ENCODE data around the gene GALC.

GALC gene

DNA sequence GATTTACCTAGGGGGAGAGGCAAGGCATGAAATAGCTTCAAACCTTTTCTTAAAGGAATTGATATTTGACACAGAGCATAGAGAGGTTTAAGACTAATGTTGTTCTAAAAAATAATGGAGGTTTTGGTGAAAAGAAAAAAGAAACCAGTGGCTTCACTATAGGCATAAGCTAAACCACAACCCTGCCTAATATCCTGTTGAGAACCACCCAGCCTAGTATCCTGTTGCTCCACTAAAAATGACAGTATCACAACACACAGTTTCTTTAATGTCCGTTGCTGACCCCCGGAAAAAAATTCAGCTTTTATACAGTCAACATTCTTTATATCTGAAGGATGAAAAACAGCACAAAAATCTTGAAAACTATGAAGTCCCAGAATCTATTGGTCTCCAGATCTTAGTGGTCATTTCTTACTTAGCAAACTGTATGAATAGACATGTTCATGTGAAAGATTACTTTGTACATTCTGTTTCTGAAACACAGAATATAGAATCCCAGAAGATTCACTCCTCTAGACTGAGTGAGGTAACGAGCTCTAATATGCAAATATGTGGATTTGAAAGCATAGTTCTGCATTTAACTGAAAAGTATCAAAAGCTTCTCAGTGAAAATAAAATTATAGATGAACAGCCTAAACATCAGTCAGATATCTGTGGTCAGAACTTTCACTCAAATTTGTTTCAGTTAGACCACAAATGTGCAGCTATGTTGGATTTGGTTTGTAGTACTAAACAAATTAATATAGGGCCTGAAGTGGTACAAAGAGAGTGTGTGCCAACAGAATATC is 40.5 kb downstream of the GALC start:
- DNase-seq: no peak

DNA sequence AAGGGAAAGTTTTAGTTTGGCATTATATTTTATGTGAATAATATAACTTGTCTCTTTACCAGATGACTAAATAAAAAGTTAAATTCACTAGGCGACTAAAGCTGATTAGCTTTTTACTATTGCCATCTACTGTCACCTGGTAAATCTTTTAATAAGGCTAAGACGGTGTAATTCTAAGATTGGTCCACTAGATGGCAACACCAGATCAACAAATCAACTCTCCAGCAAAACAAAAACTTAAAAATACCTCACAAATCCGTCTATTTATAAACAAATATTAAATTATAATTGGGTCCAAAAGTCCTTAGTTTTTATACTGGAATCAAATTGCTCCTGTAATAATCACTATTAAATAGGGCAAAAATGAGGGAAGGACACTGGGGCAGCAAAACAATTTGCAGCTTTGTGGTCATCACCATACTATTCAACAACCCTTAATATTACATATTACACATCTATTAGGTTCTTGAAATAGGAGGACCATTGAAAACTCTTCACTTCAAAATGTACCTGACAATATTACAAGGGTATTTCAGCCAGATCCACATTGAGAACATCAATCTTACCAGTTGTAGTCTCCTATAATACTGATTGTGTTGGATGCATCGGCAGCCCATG is 47.9 kb downstream of the GALC start:
- no peak for DNase-seq

DNA sequence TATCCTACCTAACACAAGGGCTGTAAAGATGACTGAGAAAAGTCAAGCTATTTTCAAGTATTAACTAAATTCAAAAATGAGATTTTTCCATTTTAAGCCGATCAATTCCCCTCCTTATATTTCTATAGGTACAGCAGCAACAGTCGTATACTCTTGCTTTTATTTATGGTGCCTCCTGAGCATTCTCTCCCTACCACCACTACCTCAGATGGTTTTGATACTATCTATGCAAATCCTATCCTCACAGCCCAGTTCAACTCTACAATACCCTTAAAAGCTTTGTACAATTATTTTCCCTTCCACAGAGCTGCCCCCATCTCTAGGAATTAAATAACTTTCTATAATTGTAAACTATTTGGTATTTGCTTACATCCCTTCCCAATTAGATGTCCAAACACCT is 52.1 kb downstream of the GALC start:
- no peak for DNase-seq

DNA sequence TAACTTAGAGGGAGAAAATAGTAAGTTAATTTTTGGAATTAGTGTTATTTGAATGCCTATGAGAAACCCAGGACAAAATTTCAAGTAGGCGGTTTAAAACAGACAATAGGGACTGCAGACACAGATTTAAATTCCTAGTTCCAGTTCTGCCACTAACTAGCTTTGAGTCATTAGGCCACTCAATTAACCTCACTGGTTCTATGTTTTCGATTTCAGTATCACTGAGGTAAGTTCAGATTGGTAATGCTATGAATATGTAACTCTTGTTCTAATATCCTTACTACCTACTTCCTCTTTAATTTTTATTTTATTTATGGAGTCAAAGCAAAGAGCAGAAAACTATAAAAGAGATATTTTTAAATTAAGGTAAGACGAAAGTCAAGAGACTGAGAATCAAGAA is 52.6 kb downstream of the GALC start:
- DNase-seq: no peak

DNA sequence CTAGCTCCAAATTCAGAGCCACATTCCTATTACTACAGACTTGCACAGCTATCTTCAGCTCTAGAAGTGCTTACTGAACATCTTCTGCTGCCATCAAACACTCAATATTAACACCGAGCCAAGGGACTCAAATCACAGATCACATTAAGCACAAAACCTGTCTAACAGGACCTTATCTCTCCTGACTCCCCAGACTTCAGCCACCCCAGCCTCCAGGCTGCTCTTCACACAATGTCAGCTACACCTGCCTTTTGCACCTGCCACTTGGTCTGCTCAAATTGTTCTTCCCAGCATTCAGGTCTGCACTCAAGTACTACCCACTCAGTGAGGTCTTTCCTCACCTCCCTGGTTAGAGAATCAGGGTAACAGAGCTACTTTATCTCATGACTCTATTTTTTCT is 57.1 kb downstream of the GALC start:
- no peak for DNase-seq

DNA sequence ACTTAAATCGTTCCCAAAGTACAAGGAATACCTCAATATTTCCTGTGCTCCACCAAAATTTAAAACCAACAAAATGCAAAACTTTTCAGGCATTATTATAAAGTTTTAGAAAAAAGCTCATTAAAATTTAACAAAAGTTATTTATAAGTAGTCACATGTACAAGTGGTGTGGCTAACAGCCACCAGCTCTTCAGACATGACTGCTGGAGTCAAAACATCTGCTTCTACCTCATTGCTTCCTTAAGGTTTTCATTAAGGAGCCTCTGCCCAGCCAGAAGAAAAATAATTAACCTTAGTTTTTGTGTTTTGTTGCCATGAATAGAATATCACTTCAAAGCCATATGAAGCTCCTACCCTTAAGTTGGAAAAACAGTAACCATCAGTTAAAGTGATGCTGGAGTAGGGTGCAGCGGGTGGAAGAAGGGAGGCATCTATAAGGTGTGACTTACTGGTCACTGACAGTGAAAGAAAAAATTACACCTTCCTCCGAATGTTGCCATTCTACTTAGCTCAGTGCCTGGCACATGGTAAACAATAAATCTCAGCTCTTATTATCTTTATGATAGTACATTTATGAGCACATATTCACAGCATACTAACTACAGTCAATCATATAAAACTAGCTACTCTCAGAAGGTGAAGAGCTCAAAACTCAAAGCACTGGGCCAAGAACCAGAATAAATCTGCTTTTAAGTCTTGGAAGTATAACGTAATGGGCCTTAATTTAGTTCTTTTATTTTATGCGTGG is 57.7 kb downstream of the GALC start:
- no peak for DNase-seq

DNA sequence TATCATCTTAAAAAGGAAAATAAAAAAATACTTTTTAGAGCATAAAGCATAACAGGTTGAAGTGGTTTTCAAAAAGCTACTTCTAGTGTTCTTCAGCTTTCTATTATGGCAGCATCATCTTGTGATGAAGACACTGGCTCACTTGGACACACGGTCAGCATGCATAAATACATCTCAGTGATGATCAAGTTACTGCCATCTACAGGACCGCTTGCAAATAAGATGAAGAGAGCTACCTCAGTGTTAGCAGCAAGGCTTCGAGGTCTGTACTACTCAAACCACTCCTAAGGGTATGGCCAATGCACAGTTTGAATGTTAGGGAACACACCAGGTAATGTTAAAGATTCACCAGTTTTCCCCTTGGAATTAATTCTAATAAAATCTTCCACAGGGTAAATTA is 58.8 kb downstream of the GALC start:
- DNase-seq: no peak

DNA sequence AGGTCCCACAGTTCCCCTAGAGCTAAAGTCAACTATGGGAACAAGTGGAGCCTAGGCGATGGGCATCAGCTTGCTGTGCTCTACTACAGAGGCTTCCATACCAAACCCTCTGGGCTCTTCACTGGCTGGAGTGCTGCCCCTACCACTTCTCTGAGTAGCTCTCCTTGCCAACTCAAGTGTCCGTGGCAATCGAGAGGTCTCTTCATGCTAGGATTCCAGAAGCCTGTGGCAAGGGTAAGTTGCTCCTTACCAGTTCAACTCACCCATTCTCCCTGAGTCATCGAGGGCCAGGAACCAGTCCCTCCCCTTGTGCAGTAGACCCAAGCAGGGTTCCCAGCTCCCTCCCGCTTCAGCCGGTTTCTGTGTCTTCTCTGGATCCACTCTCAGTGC is 76.1 kb downstream of the GALC start:
- no peak for DNase-seq

DNA sequence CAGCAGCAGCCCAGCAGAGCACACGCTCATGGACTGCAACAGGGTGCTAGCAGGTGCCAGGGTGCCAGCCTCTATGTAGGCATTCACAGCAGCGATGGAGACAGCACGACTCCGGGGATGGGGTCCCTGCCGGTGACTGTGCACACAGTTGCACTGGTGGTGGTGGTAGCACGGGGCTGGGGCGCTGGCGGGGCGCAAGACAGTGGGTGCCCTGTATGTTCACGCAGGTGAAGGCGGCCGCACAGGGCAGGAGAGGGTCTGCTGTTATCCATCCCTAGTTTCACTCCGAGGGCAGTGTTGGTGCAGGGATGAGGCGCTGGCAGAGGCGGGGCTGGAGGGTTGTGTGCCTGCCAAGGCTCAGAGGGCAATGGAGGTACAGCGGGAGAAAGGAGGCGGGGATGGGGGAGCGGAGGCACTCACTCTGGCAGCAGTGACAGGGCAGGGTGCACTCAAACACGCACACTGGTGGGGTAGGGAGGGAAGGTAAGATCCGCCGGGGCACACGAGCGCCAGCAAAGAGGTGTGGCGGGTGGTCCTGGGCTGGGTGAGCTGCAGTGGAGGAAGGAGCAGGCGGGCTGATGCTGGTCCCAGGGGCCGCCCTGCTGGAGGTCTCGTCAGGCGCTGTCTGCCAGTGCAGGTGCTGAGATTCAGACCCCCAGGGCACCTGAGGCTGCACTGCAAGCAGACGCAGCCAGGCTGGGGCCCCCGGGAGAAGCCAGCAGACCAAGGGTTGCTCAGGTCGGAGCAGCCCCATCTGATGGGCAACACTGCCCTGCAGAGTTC is 76.7 kb downstream of the GALC start:
- no peak for DNase-seq

DNA sequence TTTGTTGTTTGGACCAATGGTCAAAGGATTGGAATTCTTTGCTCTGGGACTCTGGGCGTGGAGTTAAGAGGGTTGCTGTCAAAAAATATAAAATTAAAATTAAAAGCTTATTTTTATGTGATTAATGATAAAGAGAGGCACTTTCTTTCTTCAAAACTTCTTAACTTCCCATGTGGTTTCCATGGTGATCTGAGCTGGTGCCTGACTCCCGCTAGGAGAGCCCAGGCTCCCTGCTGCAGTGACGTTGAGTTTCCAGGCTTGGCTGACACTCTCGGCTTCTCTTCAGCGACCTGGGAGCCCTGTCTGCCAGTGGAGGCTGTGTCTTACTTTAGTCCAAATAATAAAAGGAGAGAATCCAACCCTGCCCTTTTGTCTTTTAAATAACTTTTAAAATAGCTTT is 84.4 kb downstream of the GALC start:
- no peak for DNase-seq

DNA sequence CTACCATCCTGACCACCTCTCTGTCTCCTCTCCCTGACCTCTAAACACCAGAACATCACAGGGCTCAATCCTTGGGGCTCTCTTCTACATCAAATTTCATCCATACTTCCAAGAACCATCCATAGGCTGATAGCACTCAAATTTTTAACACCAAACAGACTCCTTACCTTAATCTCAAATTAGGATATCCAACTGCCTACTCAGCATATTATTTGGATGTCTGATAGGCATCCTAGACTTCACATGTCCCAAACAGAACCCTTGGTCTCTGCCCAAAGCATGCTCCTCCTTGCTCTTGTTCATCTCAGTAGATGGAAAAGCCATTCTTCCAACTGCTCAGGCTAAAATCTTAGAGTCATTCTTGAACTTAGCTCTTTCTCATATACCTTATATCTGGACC is 91.3 kb downstream of the GALC start:
- DNase-seq: no peak

DNA sequence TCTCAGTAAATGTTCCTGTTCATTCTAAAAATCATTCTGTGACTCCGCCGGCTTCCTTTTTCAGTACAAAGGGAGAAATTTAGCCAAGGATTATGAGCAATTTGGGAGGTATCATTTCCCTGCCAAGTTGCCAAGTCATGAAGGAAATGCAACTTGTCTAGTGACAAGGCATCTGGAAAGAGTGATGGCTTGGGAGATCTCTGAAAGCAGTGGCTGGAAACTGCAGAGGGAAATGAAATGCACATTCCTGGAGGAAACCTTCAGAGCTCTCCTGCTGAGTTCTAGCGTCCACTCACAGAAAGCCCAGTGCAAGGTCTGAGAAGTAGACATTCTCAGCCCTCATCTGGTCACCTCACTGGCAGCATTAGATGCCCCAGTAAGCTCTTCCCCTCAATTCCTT is 91.7 kb downstream of the GALC start:
- no peak for DNase-seq

DNA sequence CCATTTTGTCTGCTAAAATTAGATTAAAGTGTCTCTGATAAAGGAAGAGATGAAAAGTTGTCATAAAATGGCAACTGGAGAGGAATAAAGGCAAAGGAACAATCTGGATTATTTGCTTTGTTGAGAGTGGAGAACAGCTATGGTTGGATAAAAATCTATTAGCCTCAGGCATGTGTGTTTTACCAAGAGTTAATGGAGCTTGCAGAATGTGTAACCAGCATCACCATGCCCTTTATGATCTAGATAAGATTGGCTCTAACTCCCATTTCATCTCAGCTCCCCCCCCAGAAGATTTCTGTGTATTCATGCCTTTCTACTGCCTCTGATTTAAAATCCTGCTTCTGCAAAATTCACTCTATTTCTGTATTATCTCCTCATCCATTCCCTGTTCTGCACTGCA is 93.8 kb downstream of the GALC start:
- DNase-seq: no peak

DNA sequence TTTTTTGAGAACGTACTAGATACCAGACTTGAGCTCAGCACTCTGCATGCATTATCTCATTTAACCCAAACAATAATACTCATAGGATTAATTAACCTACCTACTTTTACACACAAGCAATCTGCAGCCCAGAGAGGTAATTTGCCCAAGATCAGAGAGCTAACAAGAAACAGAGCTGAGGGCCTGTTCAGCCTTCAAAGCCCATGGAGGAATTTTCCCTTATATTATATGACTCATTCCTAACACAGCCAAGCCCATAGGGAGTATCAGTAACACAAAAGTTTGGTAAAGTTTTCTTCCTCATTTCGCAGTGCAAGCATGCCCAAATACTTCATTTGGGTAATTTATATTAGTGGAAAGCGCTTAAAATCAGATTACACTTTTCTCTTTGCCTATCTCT is 94.7 kb downstream of the GALC start:
- DNase-seq: no peak

DNA sequence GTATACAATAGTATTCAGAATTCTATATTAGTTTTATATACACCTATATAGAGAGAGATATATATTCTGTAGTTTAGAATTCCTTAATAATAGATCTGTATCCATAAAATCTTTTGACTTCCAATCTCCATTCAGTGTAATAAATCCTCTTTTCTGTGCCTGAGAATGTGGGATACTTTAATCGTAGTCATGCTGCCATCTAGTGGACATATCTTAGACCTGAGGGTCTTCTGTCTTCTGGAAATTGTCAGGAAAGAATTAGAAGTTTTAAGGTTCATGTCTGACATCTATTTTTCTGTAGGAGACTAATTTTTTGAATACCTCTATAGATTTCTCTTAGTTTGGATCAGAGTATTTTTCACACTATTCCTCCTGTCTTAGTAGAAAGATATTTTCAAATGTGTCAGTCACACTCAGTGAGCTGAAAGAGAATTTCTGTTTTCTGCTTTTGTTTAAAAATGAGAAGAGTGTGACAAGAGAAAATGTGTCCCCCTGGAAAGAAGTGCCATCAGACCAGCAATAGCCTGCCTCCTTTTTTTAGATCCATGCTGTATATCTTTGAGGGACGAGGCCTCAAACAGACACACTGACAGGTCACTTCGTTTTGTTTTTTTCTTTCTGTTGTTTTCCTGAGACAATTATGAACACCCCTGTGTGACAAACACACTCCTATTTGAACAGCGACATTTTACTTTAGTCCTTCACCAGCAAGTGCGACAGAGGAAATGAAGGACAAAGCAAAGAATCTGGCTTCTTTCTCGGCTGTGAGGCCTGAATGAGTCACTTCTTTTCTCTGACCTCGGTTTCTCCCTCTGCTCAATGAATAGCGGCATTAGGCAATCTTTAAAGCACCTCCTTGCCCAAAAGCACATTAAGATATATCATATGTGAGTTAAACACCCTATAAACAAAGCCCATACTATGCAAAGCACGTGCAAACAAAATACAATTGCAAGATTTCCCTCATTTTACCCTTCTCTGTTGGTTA is 96.3 kb downstream of the GALC start:
- DNase-seq: no peak

DNA sequence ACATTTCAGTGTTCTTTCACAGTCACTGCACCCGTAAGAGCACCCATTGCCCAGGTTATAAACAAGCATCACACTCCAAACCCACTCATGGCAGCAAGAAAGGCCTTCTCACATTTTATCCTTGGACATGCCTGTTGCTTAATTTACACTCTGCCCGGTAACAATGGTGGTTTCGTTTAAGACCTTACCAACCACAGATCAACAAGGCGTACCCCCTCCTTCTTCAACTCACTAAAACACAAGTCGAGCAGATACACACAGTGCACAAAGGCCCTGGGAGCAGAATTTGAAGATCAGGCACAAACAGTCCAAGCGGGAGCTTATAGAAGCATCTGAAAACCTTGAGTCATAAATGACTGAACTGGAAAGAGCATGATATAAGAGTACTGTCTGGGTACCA is 98.1 kb downstream of the GALC start:
- DNase-seq: no peak

DNA sequence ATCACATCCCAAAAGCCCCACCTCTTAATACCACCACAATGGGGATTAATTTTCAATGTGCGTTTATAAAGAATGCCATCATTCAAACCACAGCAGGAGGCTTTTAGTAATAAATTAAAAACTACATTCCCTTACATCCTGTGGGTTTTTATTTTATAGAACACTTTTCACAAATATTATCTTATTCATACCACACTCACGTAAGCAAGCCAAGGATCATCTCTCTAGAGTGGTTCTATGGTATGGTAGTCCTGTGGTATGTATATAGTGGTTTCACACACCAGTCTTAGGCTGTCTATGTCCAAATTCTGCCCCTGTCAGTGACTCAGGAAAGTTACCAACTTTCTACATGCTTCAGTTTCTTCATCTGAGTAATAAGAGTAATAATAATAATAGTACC is 100.2 kb downstream of the GALC start:
- DNase-seq: no peak

DNA sequence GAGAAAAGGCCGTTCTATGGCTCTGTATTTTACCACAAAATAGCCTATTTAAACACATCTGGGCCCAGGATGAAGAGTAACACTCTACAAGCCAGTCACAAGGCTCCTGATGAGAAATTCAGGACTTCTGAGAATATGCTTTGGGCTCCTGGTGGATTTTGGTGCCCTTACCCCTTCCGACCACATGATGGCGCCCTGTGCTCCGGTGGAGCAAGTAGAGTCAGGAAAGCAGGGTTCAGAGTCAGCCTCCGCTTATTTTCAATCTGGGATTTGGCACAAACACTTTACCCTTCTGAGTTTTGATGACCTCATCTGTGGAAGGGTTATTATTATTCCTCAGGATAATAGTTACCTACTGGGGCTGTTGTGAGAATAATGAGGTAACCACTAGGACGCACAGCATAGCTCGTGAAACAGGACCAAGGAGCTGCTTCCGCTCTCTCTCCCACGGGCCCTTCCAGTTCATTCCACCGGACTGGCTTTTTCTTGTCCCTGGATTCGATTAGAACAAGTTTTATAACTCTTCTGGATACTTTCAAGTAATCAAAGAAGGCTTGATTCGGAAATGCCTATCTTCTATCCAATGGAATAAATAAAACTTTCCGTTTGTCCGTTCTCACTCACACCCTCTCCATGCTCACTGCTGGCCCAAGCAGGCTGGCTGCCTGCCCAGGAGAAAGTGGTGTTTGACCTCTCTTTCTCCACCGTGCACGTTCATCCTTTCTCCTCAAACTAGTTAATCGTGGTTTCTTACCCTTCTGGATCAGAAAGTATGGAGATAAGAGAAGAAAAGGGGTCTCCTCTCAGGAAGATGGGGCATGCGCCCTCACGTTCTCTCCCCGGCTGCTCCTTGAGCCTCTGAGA is 104.6 kb downstream of the GALC start:
- no peak for DNase-seq

DNA sequence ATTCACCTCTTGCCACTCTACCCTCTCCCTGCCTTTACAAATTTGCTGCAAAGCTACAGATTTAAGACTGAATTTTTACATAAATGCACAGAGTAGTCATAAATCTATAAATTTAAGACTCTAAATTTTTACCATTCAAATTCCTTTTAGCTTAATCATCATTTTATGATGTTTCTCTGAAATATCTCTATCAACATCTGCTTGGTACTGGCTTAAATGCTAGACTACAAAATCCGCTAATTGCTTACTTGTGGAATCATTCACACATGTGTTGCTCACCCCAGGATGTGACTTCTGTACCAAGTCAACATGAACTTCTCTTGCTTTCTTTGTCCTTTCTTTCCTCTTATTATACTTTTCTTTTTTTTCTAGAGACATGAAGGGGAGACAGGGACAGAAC is 109.2 kb downstream of the GALC start:
- DNase-seq: no peak
